HG02943 (cell line): Measurements from ENCODE around the gene DNAJC16.
"Not testable (repeated sequence)": the region's sequence is repeated elsewhere in the genome, so short reads cannot be mapped to it uniquely, and the experiment has no call there.

Experiments used
- ATAC-seq: cut with Tn5 transposase; IDR thresholded peaks from one replicate; pipeline ENCODE4 v1.9.1; 2021; ENCODE audit warnings: mild to moderate bottlenecking, low read depth, moderate library complexity; ENCODE audit not compliant: unreplicated experiment

DNAJC16 gene

GRCh38 chr1:15526490-15527339, at the start of gene DNAJC16:
Gene DNAJC16, plus strand, starts transcription at chr1:15526848. Its CDS starts 2,258 bp downstream, at chr1:15529106.
- ATAC-seq, result peak; percentile 68

GRCh38 chr1:15476927-15477326, 49.7 kb upstream of the DNAJC16 start:
- ATAC-seq, result no peak

GRCh38 chr1:15477646-15478212, 48.9 kb upstream of the DNAJC16 start:
- no peak for ATAC-seq

- no peak for ATAC-seq
Measured at GRCh38 chr1:15479654-15480347, 46.8 kb upstream of the DNAJC16 start.

GRCh38 chr1:15482455-15482854, 44.2 kb upstream of the DNAJC16 start:
- ATAC-seq, result not testable (repeated sequence)

GRCh38 chr1:15482983-15483543, 43.6 kb upstream of the DNAJC16 start:
- ATAC-seq, result not testable (repeated sequence)

- no peak for ATAC-seq
Measured at GRCh38 chr1:15483971-15484370, 42.7 kb upstream of the DNAJC16 start.

- not testable (repeated sequence) for ATAC-seq
Measured at GRCh38 chr1:15484443-15484842, 42.2 kb upstream of the DNAJC16 start.

GRCh38 chr1:15485636-15486035, 41.0 kb upstream of the DNAJC16 start:
- ATAC-seq, result no peak

- ATAC-seq, result not testable (repeated sequence)
Measured at GRCh38 chr1:15486844-15487610, 39.6 kb upstream of the DNAJC16 start.

- ATAC-seq, result no peak
Measured at GRCh38 chr1:15488371-15488770, 38.3 kb upstream of the DNAJC16 start.

GRCh38 chr1:15489052-15489736, 37.5 kb upstream of the DNAJC16 start:
- ATAC-seq, result no peak

- ATAC-seq, result not testable (repeated sequence)
Measured at GRCh38 chr1:15491010-15491409, 35.6 kb upstream of the DNAJC16 start.

- ATAC-seq, result no peak
Measured at GRCh38 chr1:15492596-15492995, 34.1 kb upstream of the DNAJC16 start.

GRCh38 chr1:15493869-15494390, 32.7 kb upstream of the DNAJC16 start:
- ATAC-seq, result no peak

GRCh38 chr1:15500184-15501178, 26.2 kb upstream of the DNAJC16 start:
- no peak for ATAC-seq

GRCh38 chr1:15501208-15502032, 25.2 kb upstream of the DNAJC16 start:
- ATAC-seq, result no peak
